ENCODE results near the gene JAML. TPM values are rescaled to one million over a fixed set of nuclear protein-coding genes. Genes with fewer than 3 reads are reported as not detected.

The JAML gene
- total and polyA plus RNA-seq, 2 of the 13 experiments (the other 11 are each of a cell fraction or from before 2014, with no cell fraction given), result 2.0 to 3.3 TPM

GRCh38 chr11:118200497-118200896 is 24.3 kb downstream of the JAML start (continued):
- TF ChIP-seq DPF2 (CRISPR knock-in tag; IDR thresholded peaks at IDR 0.05; ENCODE audit: borderline replicate concordance, low read depth), result no peak
- TF ChIP-seq U2AF1 (optimal IDR thresholded peaks at IDR 0.05; ENCODE audit: low read depth, low read length), result no peak
- no peak for TF ChIP-seq NFYC (CRISPR knock-in tag; IDR thresholded peaks at IDR 0.05)
- TF ChIP-seq ZSCAN31 (CRISPR knock-in tag; IDR thresholded peaks at IDR 0.05; ENCODE audit: low read depth), result no peak
- TF ChIP-seq ZNF720 (CRISPR knock-in tag; IDR thresholded peaks at IDR 0.05), result no peak
- no peak for TF ChIP-seq HES4 (CRISPR knock-in tag; IDR thresholded peaks at IDR 0.05; ENCODE audit: borderline replicate concordance)
- no peak for TF ChIP-seq TBX3 (IDR thresholded peaks at IDR 0.05; ENCODE audit: borderline replicate concordance)

DNA sequence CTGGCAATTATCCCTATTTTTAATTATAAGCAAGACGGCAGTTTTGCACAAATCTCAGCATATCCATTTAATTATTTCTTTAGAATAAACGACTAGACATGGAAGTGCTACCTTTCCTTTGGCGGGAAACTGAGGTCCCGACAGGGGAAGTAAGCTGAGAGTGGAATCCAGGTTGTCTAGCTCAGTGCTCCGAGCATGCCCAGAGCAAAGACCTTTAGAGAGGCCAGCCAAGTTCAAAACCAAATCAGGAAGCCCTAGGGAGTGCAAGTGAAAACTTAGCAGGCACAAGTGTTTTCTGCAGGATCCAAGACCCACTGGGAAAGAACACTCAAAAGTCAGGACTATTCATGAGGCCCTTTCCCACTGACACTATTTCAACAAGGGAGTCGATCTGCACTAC is 25.7 kb downstream of the JAML start:
- ATAC-seq (no peak), DNase-seq (ENCODE audit: low spot score) (no peak), FAIRE-seq (no peak)
- H3K4me1 ChIP-seq (ENCODE audit: insufficient read depth, low read length), result peaks cover 88% of the 10 kb centered on the region
- H4K20me1 ChIP-seq (ENCODE audit: insufficient read depth, low read length), result no peaks in the 10 kb centered on the region
- ChIA-PET POLR2A (interaction anchor here (0.7 to 2.0 kb wide), 6 partner anchors 13 to 168 kb away, joined by 3 to 19 read pairs (median 6); partner anchors contain the start of genes MPZL2 and MPZL3), CTCF (ENCODE audit: low intra/inter-chr PET ratio, low total read pairs) (interaction anchor here (1.2 to 2.1 kb wide), 2 partner anchors 91 to 95 kb away, joined by 4 to 34 read pairs; no protein-coding TSS in a partner anchor)
- H3K27ac ChIP-seq (ENCODE audit: extremely low read length, insufficient read depth, low read length), result peak overlapping the region; percentile 16
- H2AFZ ChIP-seq (ENCODE audit: low read length), result no peak overlapping the region
- no peaks in the 10 kb centered on the region for H3K9me3 ChIP-seq (ENCODE audit: low read length)
- whole genome bisulfite sequencing (ENCODE audit: low lambda C conversion rate), result 96% methylated on average over 6 of the region's 6 CpGs
- H3K4me3 ChIP-seq (replicated peaks in 1 of 3; ENCODE audit: insufficient read depth in 1 of 3, low read depth in 2 of 3, low read length in 3 of 3), result no peak overlapping the region
- H3K36me3 ChIP-seq (replicated peaks in 1 of 2; ENCODE audit: control insufficient read depth in 1 of 2, insufficient read depth in 2 of 2, low read length in 2 of 2), result no peaks in the 10 kb centered on the region
- in situ Hi-C loops (cut with HindIII; ENCODE audit: extremely low pct_ligation_motif_present, low pct_unique_long_range_greater_than_20kb), result loop anchor here (5.0 to 10.0 kb wide), 3 partner anchors 53 to 156 kb away; partner anchors contain the start of genes MPZL3 and UBE4A
- BruUV-seq (replicated peaks), result no TSS peak
- no peaks in the 10 kb centered on the region for H3K79me2 ChIP-seq (ENCODE audit: insufficient read depth, low read length)
- intact Hi-C loops (cut with micrococcal nuclease; ENCODE audit: unreplicated experiment), result loop anchor here (5.0 kb wide), 2 partner anchors 52 to 63 kb away; partner anchors contain the start of gene MPZL2
- no peak overlapping the region for H3K4me2 ChIP-seq (ENCODE audit: low read depth, low read length)
- H3K27me3 ChIP-seq (ENCODE audit: control insufficient read depth in 1 of 2, insufficient read depth in 2 of 2, low read length in 2 of 2), result no peaks in the 10 kb centered on the region
- H3K9ac ChIP-seq (ENCODE audit: insufficient read depth, low read depth, low read length), result no peak overlapping the region
- TF ChIP-seq ZNF772 (CRISPR knock-in tag; IDR thresholded peaks at IDR 0.05) (no peak), JUN (CRISPR knock-in tag; IDR thresholded peaks at IDR 0.05) (no peak), ZFP90 (CRISPR knock-in tag; IDR thresholded peaks at IDR 0.05; ENCODE audit: borderline replicate concordance) (no peak), ZNF563 (CRISPR knock-in tag; IDR thresholded peaks at IDR 0.05) (no peak), IKZF5 (CRISPR knock-in tag; IDR thresholded peaks at IDR 0.05) (no peak), NFATC3 (CRISPR knock-in tag; IDR thresholded peaks at IDR 0.05) (no peak), MED1 (CRISPR knock-in tag; IDR thresholded peaks at IDR 0.05) (no peak), ZBTB1 (CRISPR knock-in tag; IDR thresholded peaks at IDR 0.05; ENCODE audit: borderline replicate concordance) (no peak), ZNF337 (CRISPR knock-in tag; IDR thresholded peaks at IDR 0.05; ENCODE audit: borderline replicate concordance, low read depth) (no peak), PTBP1 (IDR thresholded peaks at IDR 0.05; ENCODE audit: low read depth, low read length, poor library complexity, severe bottlenecking) (no peak), FOXC1 (CRISPR knock-in tag; IDR thresholded peaks at IDR 0.05; ENCODE audit: borderline replicate concordance) (no peak), HNRNPK (IDR thresholded peaks at IDR 0.05; ENCODE audit: low read depth, low read length, poor library complexity, severe bottlenecking) (no peak), GABPB1 (CRISPR knock-in tag; IDR thresholded peaks at IDR 0.05) (no peak), MTF2 (CRISPR knock-in tag; IDR thresholded peaks at IDR 0.05; ENCODE audit: borderline replicate concordance) (no peak), NR1H2 (CRISPR knock-in tag; IDR thresholded peaks at IDR 0.05; ENCODE audit: borderline replicate concordance, low read depth) (no peak), NR3C1 (CRISPR knock-in tag; IDR thresholded peaks at IDR 0.05) (no peak)
- TF ChIP-seq, protein P1, sequence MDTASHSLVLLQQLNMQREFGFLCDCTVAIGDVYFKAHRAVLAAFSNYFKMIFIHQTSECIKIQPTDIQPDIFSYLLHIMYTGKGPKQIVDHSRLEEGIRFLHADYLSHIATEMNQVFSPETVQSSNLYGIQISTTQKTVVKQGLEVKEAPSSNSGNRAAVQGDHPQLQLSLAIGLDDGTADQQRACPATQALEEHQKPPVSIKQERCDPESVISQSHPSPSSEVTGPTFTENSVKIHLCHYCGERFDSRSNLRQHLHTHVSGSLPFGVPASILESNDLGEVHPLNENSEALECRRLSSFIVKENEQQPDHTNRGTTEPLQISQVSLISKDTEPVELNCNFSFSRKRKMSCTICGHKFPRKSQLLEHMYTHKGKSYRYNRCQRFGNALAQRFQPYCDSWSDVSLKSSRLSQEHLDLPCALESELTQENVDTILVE (CRISPR knock-in tag; IDR thresholded peaks at IDR 0.05), result no peak
